Loucy (cell line): ENCODE results near the gene UQCR10.

Source experiments
- CTCF ChIP-seq: fragments of 200-600 bp; sonication (generic); conservative IDR thresholded peaks from 2 replicates; pipeline ENCODE4 v1.5.1; 2014; ENCODE audit warnings: mild to moderate bottlenecking, antibody characterized with exemption, low read length
- EZH2phosphoT487 ChIP-seq: fragments of 200-600 bp; IDR thresholded peaks from 2 replicates; pipeline ENCODE4 v1.6.1; 2018; ENCODE audit warnings: antibody characterized with exemption, mild to moderate bottlenecking, moderate library complexity, borderline replicate concordance

- TF ChIP-seq CTCF (no peak), EZH2phosphoT487 (no peak)
Measured at GRCh38 chr22:29742326-29742725, 24.8 kb upstream of the UQCR10 start.
